NCI-H2227 (cell line): Measurements from ENCODE around the gene MYBL2.

Source experiments
- DNase-seq: peaks from one replicate; lab custom pipeline; 2025; ENCODE audit not compliant: unreplicated experiment; lab: John Stamatoyannopoulos, UW

The MYBL2 gene

DNA sequence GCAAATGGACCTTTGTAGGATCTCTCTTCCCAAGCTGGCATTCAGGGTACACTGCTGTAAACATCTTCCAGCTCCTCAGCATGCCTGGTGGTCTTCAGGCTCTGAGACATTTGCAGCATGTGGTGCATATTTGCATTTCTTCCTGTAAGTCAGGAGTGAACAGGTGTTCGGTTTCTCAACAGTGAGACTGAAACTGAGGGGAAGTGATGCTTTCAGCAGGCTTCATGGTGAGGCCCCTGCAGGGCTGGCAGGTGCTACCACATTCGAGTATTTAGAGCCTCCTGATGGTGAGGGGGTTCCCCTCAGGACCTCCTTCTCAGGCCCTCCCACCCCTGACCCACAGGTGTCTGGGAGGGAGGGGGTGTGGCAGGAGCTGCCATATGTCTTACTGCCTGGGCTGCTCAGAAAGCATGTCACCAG lies 15.1 kb downstream of the MYBL2 start:
- DNase-seq, result no peak

DNA sequence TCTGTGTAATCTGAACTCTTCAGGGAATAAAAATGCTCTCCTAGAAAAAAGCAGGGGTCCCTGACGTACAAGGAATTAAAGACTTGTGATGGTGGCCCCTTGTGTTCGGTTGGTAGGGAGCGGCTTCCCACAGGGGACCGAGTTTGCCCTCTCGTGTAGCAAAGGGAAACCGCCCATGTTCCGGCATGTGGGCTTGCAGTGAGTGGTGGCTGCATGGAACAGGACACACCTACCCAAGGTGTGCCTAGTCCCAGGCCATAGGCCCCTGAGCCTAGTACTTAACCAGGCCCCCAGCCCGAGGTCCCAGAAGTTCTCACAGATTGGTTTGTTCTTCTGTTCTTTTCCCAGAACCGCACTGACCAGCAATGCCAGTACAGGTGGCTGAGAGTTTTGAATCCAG lies 15.5 kb downstream of the MYBL2 start:
- DNase-seq, result no peak

DNA sequence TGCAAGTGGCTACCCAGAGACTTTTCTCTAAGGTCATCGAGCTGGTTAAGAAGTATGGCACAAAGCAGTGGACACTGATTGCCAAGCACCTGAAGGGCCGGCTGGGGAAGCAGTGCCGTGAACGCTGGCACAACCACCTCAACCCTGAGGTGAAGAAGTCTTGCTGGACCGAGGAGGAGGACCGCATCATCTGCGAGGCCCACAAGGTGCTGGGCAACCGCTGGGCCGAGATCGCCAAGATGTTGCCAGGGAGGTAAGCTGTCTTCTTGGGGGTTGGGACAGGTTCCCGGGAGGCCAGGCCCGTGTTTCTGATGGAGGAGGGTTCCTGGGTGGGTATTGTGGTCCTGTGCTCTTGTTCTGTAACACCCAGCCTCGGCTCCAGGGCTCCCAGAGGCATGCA lies 19.9 kb downstream of the MYBL2 start:
- no peak for DNase-seq

DNA sequence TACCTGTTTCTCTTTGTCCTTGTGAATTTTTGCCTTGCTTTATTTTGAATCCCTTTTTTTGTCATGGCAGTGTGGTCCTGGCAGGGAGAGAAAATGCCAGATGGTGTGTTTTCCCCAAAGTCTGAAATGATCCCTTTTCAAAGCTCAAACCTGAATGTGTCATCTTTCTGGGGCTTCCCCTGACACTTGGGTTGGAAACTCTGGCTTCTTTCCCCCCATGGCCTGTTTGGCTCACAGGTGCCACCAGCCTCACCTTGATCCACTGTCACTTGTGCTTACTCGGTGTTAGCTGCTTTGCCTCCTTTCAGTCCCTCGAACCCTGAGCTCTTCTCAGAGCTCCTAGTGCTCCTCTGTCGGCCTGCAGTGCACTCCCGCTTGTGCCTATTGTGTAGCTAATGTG lies 22.3 kb downstream of the MYBL2 start:
- DNase-seq, result no peak

DNA sequence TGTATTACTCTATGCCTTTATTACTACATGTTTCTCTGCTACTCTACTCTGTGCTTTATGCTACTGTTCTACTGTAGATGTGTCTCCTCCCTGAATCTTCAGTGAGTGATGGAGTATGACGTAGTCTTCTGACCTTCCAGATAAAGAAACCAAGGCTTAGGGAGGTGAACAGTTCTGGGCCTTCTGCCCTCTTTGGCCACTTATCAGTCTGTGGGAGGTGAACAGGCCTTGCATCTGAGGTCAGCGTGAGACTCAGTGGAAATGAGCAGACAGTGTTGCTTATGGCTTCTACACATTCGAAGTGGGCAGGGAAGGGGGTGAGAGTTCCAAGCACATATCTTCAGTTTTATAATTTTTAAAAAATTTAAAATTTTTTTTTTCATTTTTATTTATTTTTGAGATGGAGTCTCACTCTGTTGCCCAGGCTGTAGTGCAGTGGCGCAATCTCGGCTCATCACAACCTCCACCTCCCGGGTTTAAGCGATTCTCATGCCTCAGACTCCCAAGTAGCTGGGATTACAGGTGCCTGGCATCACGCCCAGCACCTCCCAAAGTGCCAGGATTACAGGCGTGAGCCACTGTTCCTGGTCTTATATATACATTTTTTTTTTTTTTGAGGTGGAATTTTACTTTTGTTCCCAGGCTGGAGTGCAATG lies 24.2 kb downstream of the MYBL2 start:
- no peak for DNase-seq

DNA sequence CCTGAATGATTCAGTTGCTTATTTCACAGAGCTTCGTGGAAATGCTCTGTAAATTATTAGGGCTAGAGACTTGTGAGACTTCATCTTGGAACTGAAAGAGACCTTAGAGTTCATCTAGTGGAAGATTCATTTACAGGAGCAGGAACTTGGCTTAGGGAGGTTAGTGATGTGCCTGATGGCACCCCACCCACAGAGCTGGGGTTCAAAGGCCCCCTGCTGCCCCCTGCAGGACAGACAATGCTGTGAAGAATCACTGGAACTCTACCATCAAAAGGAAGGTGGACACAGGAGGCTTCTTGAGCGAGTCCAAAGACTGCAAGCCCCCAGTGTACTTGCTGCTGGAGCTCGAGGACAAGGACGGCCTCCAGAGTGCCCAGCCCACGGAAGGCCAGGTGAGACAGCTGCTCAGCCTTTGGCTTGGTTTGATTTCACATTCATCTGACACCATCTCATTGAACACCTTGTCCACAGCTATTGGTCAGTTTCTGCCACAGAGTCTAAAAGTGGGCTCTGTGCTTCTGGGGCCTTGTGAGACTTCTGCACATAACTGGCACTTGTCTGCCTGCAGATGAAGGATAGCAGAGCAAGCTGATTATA lies 25.1 kb downstream of the MYBL2 start:
- peak; percentile 32 for DNase-seq

DNA sequence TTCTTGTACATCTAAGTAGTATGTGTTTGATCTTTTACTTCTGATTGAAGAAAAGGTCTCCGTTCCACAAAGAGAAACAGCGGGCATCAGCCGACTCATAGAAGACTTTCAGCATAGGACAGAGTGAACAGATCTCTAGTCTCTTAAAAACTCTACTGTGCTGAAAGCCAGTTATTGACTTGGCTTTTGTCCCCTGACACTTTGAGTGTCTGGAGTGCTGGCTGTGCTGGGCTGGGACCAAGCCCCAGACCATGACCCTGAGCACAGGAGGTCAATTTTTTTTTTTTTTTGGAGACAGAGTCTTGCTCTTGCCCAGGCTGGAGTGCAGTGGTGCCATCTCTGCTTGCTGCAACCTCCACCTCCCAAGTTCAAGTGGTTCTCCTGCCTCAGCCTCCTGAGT lies 27.8 kb downstream of the MYBL2 start:
- no peak for DNase-seq

DNA sequence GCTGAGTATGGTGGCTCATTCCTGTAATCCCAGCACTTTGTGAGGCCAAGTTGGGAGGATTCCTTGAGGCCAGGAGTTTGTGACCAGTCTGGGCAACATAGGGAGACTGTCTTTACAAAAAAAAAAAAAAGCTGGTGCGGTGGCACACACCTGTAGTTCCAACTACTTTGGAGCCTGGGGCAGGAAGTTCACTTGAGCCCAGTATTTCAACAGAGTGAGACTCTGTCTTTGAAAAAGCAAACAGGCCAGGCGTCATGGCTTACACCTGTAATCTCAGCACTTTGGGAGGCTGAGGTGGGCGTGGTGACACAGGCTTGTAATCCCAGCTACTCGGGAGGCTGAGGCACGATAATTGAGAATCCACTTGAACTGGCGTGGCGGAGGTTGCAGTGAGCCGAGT lies 28.7 kb downstream of the MYBL2 start:
- no peak for DNase-seq

DNA sequence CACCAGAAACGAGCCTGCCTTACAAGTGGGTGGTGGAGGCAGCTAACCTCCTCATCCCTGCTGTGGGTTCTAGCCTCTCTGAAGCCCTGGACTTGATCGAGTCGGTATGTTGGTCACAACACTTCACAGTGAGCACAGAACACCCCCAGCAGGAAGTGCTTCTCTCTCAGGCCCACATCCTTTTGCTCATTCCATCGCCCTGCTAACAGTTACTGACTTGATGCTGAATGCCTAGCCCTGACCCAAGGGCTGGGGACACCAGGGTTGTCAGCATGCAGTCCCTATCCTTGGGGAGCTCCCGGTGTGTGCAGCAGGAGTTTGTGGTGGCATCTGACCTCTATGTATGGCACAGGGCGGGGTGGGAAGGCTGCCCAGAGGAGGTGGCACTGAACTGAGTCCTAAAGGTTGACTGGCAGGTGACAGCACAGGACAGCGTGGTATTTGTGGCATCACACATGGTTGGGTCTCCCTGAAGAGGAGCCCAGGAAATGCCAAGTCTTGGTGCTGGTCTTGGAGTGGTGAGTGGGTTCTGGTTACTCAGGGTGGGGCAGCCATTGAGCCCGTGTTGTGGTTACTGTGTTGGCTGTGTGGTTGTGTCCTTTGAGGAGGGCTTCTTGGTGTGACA lies 33.1 kb downstream of the MYBL2 start:
- DNase-seq, result no peak

DNA sequence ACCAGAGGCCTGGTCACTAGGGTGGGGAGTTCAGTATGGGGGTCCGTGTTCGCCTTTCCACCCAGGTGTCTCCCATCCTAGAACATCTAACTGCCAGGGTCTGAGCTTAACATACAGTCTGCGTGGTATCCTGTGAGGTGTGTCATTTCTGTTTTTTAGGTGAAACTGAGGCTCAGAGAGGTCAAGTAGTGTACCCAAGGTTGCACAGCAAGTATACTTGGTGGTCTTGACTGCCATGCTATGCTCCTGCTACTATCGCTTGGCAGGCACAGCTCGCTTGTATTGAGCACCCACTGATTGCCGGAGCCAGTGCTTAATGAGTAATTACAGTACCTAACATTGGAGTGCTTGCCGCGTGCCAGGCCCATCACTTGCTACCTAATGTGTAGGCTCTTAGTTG lies 33.7 kb downstream of the MYBL2 start:
- DNase-seq, result no peak

DNA sequence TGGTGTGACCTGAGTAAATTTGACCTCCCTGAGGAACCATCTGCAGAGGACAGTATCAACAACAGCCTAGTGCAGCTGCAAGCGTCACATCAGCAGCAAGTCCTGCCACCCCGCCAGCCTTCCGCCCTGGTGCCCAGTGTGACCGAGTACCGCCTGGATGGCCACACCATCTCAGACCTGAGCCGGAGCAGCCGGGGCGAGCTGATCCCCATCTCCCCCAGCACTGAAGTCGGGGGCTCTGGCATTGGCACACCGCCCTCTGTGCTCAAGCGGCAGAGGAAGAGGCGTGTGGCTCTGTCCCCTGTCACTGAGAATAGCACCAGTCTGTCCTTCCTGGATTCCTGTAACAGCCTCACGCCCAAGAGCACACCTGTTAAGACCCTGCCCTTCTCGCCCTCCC lies 35.6 kb downstream of the MYBL2 start:
- DNase-seq, result no peak

DNA sequence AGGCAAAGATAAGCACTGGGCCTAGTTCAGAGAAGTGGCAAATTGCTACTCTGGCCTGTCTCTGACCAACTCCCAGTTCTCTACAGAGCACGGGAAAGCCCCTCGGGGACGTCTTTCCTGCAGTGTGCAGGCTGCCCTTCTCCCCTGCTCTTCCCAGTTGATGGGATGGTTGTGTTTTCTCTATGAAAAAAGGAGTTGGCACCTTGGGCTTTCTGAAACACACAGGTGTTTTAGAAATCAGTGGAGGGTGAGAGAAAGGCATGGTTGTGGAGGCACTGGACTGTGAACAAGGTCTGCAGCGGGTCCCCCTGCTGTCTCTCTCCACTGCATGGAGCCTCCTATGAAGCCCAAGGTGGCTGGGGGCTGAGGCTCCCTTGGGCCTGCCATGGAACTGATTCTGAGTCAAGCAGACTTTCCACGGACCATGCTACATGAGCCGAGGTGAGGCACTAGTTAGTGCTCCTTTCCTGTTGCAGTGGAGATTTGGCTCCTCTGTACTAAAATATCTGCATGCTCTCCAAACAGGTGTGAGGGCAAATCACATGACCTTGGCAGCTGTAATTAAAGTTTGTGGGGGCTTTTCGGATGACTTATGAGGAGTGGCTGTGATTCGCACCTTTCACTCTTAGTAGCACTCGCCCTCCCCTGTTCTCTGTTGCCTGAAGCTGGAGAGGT lies 43.6 kb downstream of the MYBL2 start:
- no peak for DNase-seq

DNA sequence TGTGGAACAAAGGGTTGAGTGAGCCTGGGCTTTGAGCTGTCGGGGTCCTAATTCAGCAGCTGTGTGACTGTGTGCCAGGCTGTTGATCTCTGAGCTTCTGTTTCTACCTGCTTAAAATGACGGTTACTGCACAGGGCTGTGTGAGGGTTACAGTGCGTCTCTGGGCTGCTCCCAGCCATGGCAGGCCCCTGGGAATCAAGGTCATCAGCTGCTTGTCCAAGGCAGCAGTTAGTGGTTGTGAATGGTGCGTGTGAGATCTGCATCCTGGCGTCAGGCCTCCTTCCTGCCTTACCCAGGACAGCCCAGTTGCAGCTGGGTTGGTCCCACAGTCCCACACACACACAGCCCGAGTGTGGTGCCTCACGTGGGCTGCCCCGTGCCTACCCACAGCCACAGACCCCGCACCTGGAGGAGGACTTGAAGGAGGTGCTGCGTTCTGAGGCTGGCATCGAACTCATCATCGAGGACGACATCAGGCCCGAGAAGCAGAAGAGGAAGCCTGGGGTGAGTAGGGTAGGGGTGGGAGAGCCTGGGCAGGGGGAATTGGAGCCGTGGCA lies 44.3 kb downstream of the MYBL2 start:
- no peak for DNase-seq

DNA sequence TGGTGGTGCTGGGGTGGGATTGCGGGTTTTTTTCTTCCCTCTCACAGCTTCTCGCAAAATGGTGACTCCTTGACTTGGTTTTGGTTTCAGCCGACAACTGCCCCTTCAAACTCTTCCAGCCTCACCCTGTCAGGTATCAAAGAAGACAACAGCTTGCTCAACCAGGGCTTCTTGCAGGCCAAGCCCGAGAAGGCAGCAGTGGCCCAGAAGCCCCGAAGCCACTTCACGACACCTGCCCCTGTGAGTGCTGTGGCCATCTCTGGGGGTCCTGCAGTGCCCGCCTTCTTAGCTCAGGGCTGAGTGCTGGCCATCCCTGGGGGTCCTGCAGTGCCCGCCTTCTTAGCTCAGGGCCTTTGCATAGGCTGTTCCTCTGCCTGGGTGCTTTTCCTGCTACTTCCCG lies 48.1 kb downstream of the MYBL2 start:
- DNase-seq, result no peak

DNA sequence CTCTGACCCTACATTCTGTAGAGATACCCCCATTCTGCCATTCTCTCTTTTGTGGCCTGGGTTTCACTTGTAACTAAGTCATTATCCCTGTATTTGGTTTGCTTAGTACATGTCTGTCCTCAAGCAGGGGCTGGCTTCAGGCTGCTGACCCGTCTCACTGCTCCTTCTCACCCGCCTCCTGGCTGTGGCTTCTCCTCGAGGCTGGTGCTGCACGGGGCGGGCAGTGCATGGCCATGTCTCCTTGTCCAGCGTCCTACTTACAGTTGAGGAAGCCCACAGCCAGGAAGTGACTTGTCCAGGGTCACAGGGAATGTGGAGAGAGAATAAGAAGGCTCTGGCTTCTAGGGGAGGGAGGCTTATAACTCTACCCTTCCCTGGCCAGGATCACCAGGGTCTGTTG lies 48.6 kb downstream of the MYBL2 start:
- no peak for DNase-seq

DNA sequence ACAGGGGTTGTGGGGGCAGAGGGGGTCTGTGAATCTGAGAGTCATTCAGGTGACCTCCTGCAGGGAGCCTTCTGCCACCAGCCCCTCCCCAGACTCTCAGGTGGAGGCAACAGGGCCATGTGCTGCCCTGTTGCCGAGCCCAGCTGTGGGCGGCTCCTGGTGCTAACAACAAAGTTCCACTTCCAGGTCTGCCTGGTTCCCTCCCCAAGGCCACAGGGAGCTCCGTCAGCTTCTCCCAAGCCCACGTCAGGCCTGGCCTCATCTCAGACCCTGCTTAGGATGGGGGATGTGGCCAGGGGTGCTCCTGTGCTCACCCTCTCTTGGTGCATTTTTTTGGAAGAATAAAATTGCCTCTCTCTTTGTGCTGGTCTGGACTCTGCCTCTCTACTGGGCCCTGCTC lies 49.2 kb downstream of the MYBL2 start:
- DNase-seq, result no peak

DNA sequence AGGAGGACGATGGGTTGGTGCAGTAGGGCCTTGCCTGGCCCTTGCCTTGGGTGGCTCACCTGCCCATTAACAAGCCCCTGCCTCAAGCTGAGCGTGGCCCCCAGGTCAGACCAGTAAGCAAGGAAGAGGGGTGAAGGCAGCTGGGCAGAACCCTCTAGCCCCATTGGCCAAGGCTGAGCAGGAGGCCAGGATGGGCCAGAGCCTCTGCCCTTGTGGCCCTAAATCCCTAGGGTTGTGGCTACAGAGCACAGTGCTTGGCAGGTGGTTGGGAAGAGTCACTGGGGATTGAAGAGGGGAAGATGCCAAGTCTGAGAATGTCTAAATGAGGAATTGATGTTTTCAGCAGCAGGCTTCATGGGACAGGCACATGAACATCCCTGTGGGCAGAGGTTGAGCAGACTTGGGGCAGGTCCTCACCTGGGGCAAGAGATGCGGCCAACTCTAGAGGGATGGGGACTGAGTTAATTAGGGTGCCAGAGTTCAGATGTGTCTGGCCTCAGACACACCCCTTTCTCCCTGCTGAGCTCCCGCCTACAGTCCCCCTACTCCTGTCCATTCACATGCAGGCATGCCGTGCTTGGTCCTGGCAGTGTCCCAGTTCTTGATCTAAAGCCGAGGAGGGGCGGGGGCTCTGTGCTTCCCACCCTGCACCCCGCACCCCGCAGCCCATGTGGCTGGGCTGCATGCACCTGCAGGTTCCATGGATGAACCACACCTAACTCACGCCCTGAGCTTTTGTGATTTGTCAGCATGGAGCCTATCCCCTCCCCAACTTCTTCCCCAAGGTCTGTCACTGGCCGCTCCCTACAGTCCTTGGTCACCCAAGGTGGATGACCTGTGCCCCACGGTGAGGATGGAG lies 50.1 kb downstream of the MYBL2 start:
- no peak for DNase-seq

DNA sequence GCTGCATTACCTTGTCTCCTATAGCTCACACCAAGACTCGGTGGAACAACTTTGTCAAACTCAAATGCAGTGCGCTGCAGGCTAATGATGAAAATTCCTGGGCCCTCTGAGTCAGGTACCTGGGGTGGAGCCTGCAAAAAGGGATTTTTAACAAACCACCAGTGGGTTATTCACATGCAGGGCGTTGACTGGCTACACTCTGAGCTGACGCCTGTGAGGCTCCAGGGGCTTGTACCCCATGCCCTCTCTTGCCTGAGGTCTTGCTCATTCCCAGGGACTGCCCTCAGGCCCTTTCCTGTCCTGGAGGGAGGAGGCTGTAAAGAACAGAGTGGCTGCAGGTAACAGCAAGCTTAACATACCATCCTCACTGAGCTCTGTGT lies 50.7 kb downstream of the MYBL2 start:
- DNase-seq, result no peak

DNA sequence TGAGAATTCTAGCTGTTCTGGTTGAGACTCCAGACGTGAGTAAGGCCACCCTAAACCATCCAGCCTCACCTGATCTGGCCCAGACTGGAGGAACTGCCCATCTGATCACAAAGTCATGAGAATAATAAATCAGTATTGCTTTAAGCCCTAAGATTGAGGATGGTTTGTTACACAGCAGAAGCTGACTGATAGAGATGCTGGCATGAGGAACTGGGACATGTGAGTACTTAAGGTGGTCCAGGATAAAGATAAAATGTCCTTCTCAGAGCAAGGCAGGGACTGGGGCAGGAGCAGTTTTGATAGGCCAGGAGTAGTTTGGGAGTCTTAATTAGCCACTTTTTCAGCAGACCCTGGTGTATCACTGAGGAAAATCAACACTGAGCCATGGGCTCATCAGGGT lies 53.1 kb downstream of the MYBL2 start:
- DNase-seq, result no peak

DNA sequence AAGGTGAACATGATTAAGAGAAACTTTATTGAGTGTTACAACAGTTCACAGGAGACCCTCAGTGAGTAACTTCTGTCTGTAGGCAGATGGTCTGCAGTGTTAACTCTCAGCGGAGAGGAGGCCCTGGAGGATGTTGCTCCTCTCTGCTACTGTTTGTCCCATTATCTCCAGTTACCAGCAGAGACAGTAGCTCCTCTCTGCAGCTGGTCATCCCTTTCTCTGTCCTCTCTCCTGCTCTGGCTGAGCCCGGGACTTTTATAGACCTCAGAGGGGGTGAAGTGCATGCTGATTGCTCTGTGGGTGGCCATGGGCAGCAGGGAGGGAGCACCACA lies 54.1 kb downstream of the MYBL2 start:
- DNase-seq, result no peak
